H1 (cell line): Measurements from ENCODE around the gene OTUD4. TPM values are rescaled to one million over a fixed set of nuclear protein-coding genes. Genes with fewer than 3 reads are reported as not detected.

Source experiments
- CTCF ChIA-PET: fragments of 300-600 bp; sonication (Branson Sonifier 250); formaldehyde crosslinking; loops from one replicate; lab custom pipeline; 2021; ENCODE audit not compliant: partially characterized antibody; lab: Charles Lee
- POLR2A ChIA-PET: fragments of 300-600 bp; sonication (Branson Sonifier 250); formaldehyde crosslinking; loops from one replicate; lab custom pipeline; 2021; ENCODE audit warnings: inconsistent platforms; ENCODE audit not compliant: partially characterized antibody; lab: Charles Lee
- DNase-seq, 2 experiments: peaks; one replicate each; pipeline versions ENCODE4 v3.0.0 to v3.0.0-alpha.2; 2010 to 2022; ENCODE audit warnings: low spot score in 2 of 2, low read depth in 1 of 2, mixed read lengths in 1 of 2
- FAIRE-seq: peaks from 2 replicates; lab custom pipeline; 2011; peaks lifted over from hg19 to GRCh38; lab: Jason Lieb, UNC
- H2AFZ ChIP-seq: 2 replicates; pipeline ENCODE4 v1.8.1; 2012; ENCODE audit warnings: low read length, inconsistent platforms
- H2AK5ac ChIP-seq: 2 replicates; pipeline ENCODE4 v1.6.1; 2013; ENCODE audit warnings: low read depth, low read length
- H2BK120ac ChIP-seq: replicated peaks from 2 replicates; pipeline ENCODE3; 2013; ENCODE audit warnings: low read depth, low read length, inconsistent platforms
- H2BK12ac ChIP-seq: 2 replicates; pipeline ENCODE4 v1.6.1; 2013; ENCODE audit warnings: low read depth, low read length
- H2BK15ac ChIP-seq: 2 replicates; pipeline ENCODE4 v1.6.1; 2013; ENCODE audit warnings: low read length
- H2BK20ac ChIP-seq: 2 replicates; pipeline ENCODE4 v1.6.1; 2013; ENCODE audit warnings: low read length
- H2BK5ac ChIP-seq: 2 replicates; pipeline ENCODE4 v1.6.1; 2013; ENCODE audit warnings: low read depth, low read length
- H3K14ac ChIP-seq: 2 replicates; pipeline ENCODE4 v1.6.1; 2013; ENCODE audit warnings: inconsistent platforms; ENCODE audit not compliant: insufficient read length
- H3K18ac ChIP-seq: 2 replicates; pipeline ENCODE4 v1.6.1; 2013; ENCODE audit warnings: low read length; ENCODE audit errors: extremely low read depth
- H3K23ac ChIP-seq: 2 replicates; pipeline ENCODE4 v1.6.1; 2013; ENCODE audit warnings: inconsistent platforms; ENCODE audit not compliant: insufficient read length
- H3K23me2 ChIP-seq: 2 replicates; pipeline ENCODE4 v1.6.1; 2013; ENCODE audit warnings: low read depth, low read length
- H3K27ac ChIP-seq: 2 replicates; pipeline ENCODE4 v1.6.1; 2011; ENCODE audit warnings: low read depth, low read length, inconsistent platforms
- H3K27me3 ChIP-seq, 4 experiments: replicated peaks in 1 of 4; 1 replicate in 1 of 4; 2 replicates in 3 of 4; pipeline versions ENCODE4 v1.6.1 to v1.8.1; 2011 to 2013; ENCODE audit warnings: low read length in 3 of 4, mild to moderate bottlenecking in 3 of 4, inconsistent platforms in 2 of 4, mixed read lengths in 2 of 4, moderate library complexity in 1 of 4; ENCODE audit not compliant: control insufficient read depth in 3 of 4, insufficient read depth in 3 of 4; ENCODE audit errors: extremely low read depth in 1 of 4
- H3K36me3 ChIP-seq, 4 experiments: 2 replicates each; pipeline versions ENCODE4 v1.6.1 to v1.8.1; 2011 to 2013; ENCODE audit warnings: mild to moderate bottlenecking in 4 of 4, low read length in 3 of 4, moderate library complexity in 2 of 4, control low read depth in 1 of 4, inconsistent platforms in 1 of 4; ENCODE audit not compliant: insufficient read depth in 4 of 4, control insufficient read depth in 2 of 4
- H3K4ac ChIP-seq: replicated peaks from 2 replicates; pipeline ENCODE3; 2013; ENCODE audit warnings: low read length, low read depth, mixed read lengths, inconsistent platforms; ENCODE audit not compliant: insufficient read length
- H3K4me1 ChIP-seq, 4 experiments: replicated peaks in 1 of 4; 1 replicate in 1 of 4; 2 replicates in 3 of 4; pipeline versions ENCODE4 v1.6.1 to v1.8.1; 2011 to 2013; ENCODE audit warnings: low read length in 3 of 4, inconsistent platforms in 2 of 4, mixed read lengths in 1 of 4; ENCODE audit not compliant: insufficient read depth in 4 of 4, control insufficient read depth in 3 of 4
- H3K4me2 ChIP-seq, 2 experiments: 2 replicates each; pipeline versions ENCODE4 v1.6.1 to v1.8.1; 2011 to 2013; ENCODE audit warnings: low read depth in 2 of 2, low read length in 2 of 2, control low read depth in 1 of 2, inconsistent platforms in 1 of 2, mild to moderate bottlenecking in 1 of 2; ENCODE audit not compliant: insufficient read depth in 1 of 2
- H3K4me3 ChIP-seq, 4 experiments: fragments of 200-600, 300-600 bp in 1 of 4; sonication (generic), shearing (Covaris generic), sonication (Bioruptor Twin) in 1 of 4; 2 replicates each; pipeline versions ENCODE4 v1.5.1 to v1.8.1; 2011 to 2016; ENCODE audit warnings: low read length in 4 of 4, low read depth in 3 of 4, control low read depth in 2 of 4, inconsistent platforms in 2 of 4, mild to moderate bottlenecking in 2 of 4, mixed read lengths in 1 of 4, moderate library complexity in 1 of 4; ENCODE audit not compliant: insufficient read depth in 2 of 4; ENCODE audit errors: extremely low read depth in 1 of 4
- H3K56ac ChIP-seq: replicated peaks from 2 replicates; pipeline ENCODE3; 2013; ENCODE audit warnings: low read depth, mild to moderate bottlenecking, mixed read lengths, low read length, inconsistent platforms; ENCODE audit not compliant: insufficient read length
- H3K79me1 ChIP-seq: 2 replicates; pipeline ENCODE4 v1.6.1; 2013; ENCODE audit warnings: low read depth, low read length, control low read depth
- H3K79me2 ChIP-seq, 2 experiments: 2 replicates each; pipeline versions ENCODE4 v1.6.1 to v1.8.1; 2012 to 2013; ENCODE audit warnings: low read length in 2 of 2, mild to moderate bottlenecking in 2 of 2, inconsistent platforms in 1 of 2; ENCODE audit not compliant: insufficient read depth in 2 of 2, control insufficient read depth in 1 of 2
- H3K9ac ChIP-seq, 4 experiments: replicated peaks in 1 of 4; 1 replicate in 1 of 4; 2 replicates in 3 of 4; pipeline versions ENCODE4 v1.6.1 to v1.8.1; 2011 to 2013; ENCODE audit warnings: low read depth in 3 of 4, low read length in 3 of 4, control low read depth in 2 of 4, mild to moderate bottlenecking in 2 of 4, moderate library complexity in 2 of 4, inconsistent platforms in 1 of 4; ENCODE audit errors: extremely low read depth in 1 of 4
- H3K9me3 ChIP-seq, 2 experiments: 2 replicates each; pipeline versions ENCODE4 v1.6.1 to v1.8.1; 2012 to 2013; ENCODE audit warnings: mild to moderate bottlenecking in 2 of 2, moderate library complexity in 2 of 2, control low read depth in 1 of 2, inconsistent platforms in 1 of 2, low read depth in 1 of 2, low read length in 1 of 2, mixed read lengths in 1 of 2; ENCODE audit not compliant: insufficient read depth in 2 of 2
- H4K20me1 ChIP-seq, 2 experiments: replicated peaks in 1 of 2; 2 replicates each; pipeline versions ENCODE3 to v1.8.1; 2011 to 2013; ENCODE audit warnings: inconsistent platforms in 2 of 2, low read length in 2 of 2, mild to moderate bottlenecking in 1 of 2; ENCODE audit not compliant: insufficient read depth in 2 of 2, control insufficient read depth in 1 of 2
- H4K5ac ChIP-seq: 2 replicates; pipeline ENCODE4 v1.6.1; 2013; ENCODE audit warnings: low read length, low read depth, mixed read lengths, inconsistent platforms; ENCODE audit not compliant: insufficient read length
- H4K8ac ChIP-seq: 2 replicates; pipeline ENCODE4 v1.8.0; 2013; ENCODE audit warnings: mild to moderate bottlenecking, moderate library complexity, low read length, inconsistent platforms; ENCODE audit not compliant: insufficient read depth; ENCODE audit errors: extremely low read depth
- H4K91ac ChIP-seq: replicated peaks from 2 replicates; pipeline ENCODE3; 2013; ENCODE audit warnings: low read length, mixed read lengths, inconsistent platforms; ENCODE audit not compliant: insufficient read length
- CHD1 ChIP-seq: IDR thresholded peaks from 2 replicates; pipeline ENCODE4 v1.6.1; 2012; ENCODE audit warnings: low read depth, low read length, improper control_type of control experiment
- KDM1A ChIP-seq: fragments of 200-600, 300-600 bp; sonication (generic); IDR thresholded peaks from 2 replicates; pipeline ENCODE4 v1.7.1; 2016; ENCODE audit warnings: mild to moderate bottlenecking, low read length, borderline replicate concordance
- POLR2A ChIP-seq, 2 experiments: IDR thresholded peaks; 1 replicate in 1 of 2; 2 replicates in 1 of 2; pipeline ENCODE4 v1.6.1; 2011; ENCODE audit warnings: low read depth in 2 of 2, low read length in 2 of 2, mild to moderate bottlenecking in 2 of 2; ENCODE audit errors: control extremely low read depth in 1 of 2
- TEAD4 ChIP-seq: IDR thresholded peaks from 2 replicates; pipeline ENCODE4 v1.6.1; 2012; ENCODE audit warnings: low read depth, low read length, inconsistent platforms, mixed read lengths
- WGBS, 2 experiments: shearing (Covaris generic) in 1 of 2; methylation state at CpG; one replicate each; pipeline versions ENCODE4 v1.1.6 to v1.1.7; 2013 to 2015; ENCODE audit warnings: low lambda C conversion rate in 2 of 2, mixed read lengths in 2 of 2, inconsistent platforms in 1 of 2, low coverage in 1 of 2, missing lambda C conversion rate in 1 of 2; ENCODE audit not compliant: insufficient replicate concordance in 2 of 2, insufficient coverage in 1 of 2, insufficient read length in 1 of 2; ENCODE audit errors: extremely low coverage in 1 of 2, missing lambda C conversion rate in 1 of 2; 5-methylcytosine and 5-hydroxymethylcytosine counted together
- long read RNA-seq, 2 experiments: library from RNA in 1 of 2; library from capped mRNA in 1 of 2; stranded (forward); transcript quantifications; one replicate each; pipeline ENCODE4 v2.0.0, GENCODE V29; 2021; ENCODE audit warnings: inconsistent platforms in 1 of 2
- polyA minus RNA-seq, 3 experiments: library from RNA; depleted of rRNA, polyadenylated mRNA; stranded (reverse); fragments of >200 nt; gene quantifications; 1 replicate in 2 of 3; 2 replicates in 1 of 3; pipeline ENCODE4 v1.2.3, GENCODE V29; 2011
- polyA plus RNA-seq, 7 experiments: library from polyadenylated mRNA; depleted of rRNA in 3 of 7; stranded (reverse) in 5 of 7; unstranded in 2 of 7; fragments of >200 nt in 5 of 7; fragments of 200-250 nt in 2 of 7; gene quantifications; 1 replicate in 5 of 7; 2 replicates in 1 of 7; 4 replicates in 1 of 7; pipeline versions ENCODE4 v1.2.1 to v1.2.3, GENCODE V29; 2011 to 2013; ENCODE audit warnings: missing spikeins in 2 of 7, mixed read lengths in 2 of 7
- total RNA-seq: library from RNA; stranded (reverse); fragmentation: NEBNext Ultra II Directional; extraction: Animal tissue kit (Norgen Biotek cat#: 25700); gene quantifications from 2 replicates; pipeline ENCODE4 v1.2.1, GENCODE V29; 2021

OTUD4 gene, protein sequence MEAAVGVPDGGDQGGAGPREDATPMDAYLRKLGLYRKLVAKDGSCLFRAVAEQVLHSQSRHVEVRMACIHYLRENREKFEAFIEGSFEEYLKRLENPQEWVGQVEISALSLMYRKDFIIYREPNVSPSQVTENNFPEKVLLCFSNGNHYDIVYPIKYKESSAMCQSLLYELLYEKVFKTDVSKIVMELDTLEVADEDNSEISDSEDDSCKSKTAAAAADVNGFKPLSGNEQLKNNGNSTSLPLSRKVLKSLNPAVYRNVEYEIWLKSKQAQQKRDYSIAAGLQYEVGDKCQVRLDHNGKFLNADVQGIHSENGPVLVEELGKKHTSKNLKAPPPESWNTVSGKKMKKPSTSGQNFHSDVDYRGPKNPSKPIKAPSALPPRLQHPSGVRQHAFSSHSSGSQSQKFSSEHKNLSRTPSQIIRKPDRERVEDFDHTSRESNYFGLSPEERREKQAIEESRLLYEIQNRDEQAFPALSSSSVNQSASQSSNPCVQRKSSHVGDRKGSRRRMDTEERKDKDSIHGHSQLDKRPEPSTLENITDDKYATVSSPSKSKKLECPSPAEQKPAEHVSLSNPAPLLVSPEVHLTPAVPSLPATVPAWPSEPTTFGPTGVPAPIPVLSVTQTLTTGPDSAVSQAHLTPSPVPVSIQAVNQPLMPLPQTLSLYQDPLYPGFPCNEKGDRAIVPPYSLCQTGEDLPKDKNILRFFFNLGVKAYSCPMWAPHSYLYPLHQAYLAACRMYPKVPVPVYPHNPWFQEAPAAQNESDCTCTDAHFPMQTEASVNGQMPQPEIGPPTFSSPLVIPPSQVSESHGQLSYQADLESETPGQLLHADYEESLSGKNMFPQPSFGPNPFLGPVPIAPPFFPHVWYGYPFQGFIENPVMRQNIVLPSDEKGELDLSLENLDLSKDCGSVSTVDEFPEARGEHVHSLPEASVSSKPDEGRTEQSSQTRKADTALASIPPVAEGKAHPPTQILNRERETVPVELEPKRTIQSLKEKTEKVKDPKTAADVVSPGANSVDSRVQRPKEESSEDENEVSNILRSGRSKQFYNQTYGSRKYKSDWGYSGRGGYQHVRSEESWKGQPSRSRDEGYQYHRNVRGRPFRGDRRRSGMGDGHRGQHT
- total RNA-seq, result 50.0 and 57.0 TPM in 2 replicates
- 12.0 and 17.4 TPM in 2 replicates for polyA plus RNA-seq (2011; rRNA removed)
- polyA plus RNA-seq (2011; cell fraction: cytosol; rRNA removed), result 17.5 TPM
- 13.1 TPM for polyA plus RNA-seq (2011; cell fraction: nucleus; rRNA removed)
- 10.7 to 20.6 TPM (median 14.4 TPM) in 4 replicates for polyA plus RNA-seq (2012, experiment 1 of 2)
- polyA plus RNA-seq (2012, experiment 2 of 2), result 1.2 TPM
- polyA plus RNA-seq (2013, experiment 1 of 2), result 22.4 TPM
- polyA plus RNA-seq (2013, experiment 2 of 2), result 21.1 TPM
- 49.9 and 52.6 TPM in 2 replicates for polyA minus RNA-seq (2011; rRNA and poly(A)+ RNA removed)
- polyA minus RNA-seq (2011; cell fraction: cytosol; rRNA and poly(A)+ RNA removed), result 26.8 TPM
- polyA minus RNA-seq (2011; cell fraction: nucleus; rRNA and poly(A)+ RNA removed), result 48.6 TPM
- long read RNA-seq, experiment 1, partial matches to known transcripts, result 1 of 36 reads
- long read RNA-seq, experiment 1, other reads (novel, unspliced or antisense), result 35 of 36 reads
- long read RNA-seq, experiment 2, partial matches to known transcripts, result 0 of 1 reads
- long read RNA-seq, experiment 2, other reads (novel, unspliced or antisense), result 1 of 1 reads

- Histone ChIP-seq H3K23me2 (peaks cover 12% of the 10 kb centered on the region), H2AFZ (peak within 1 kb of the TSS; percentile 96), H3K4me3 (peak within 1 kb of the TSS; percentile 67 to 88 (median 81)), H3K4me1 (peaks cover 0 to 3% (median 1%) of the 10 kb centered on the region in 4 experiments; a peak in 4 of 7 replicates), H2BK15ac (no peak within 1 kb of the TSS), H3K4ac (no peak within 1 kb of the TSS), H2AK5ac (no peak within 1 kb of the TSS), H4K20me1 (peaks cover 2 to 7% of the 10 kb centered on the region in 2 experiments), H3K18ac (no peak within 1 kb of the TSS; the same call in none of the 2 replicates), H3K27ac (peak within 1 kb of the TSS; percentile 68), H2BK120ac (no peak within 1 kb of the TSS), H3K79me2 (peaks cover 13 to 40% of the 10 kb centered on the region in 2 experiments), H3K9me3 (no peaks in the 10 kb centered on the region), H2BK5ac (no peak within 1 kb of the TSS), H2BK20ac (no peak within 1 kb of the TSS), H3K14ac (no peak within 1 kb of the TSS), H4K5ac (peak within 1 kb of the TSS; percentile 70), H4K91ac (no peak within 1 kb of the TSS), H3K9ac (peak within 1 kb of the TSS; percentile 67 to 92 (median 78)), H2BK12ac (no peak within 1 kb of the TSS), H3K56ac (peak within 1 kb of the TSS; percentile 18), H3K27me3 (no peaks in the 10 kb centered on the region), H3K36me3 (no peaks in the 10 kb centered on the region), H3K79me1 (no peaks in the 10 kb centered on the region), H4K8ac (peak within 1 kb of the TSS; percentile 93), H3K23ac (no peak within 1 kb of the TSS), H3K4me2 (peak within 1 kb of the TSS; percentile 97 to 99)
- FAIRE-seq (no peak), DNase-seq (peak; percentile 82 to 90)
- ChIA-PET POLR2A (interaction anchor here (1.2 kb wide), 1 partner anchor 82 kb away, joined by 4 read pairs; the partner anchor contains the start of genes ABCE1 and ANAPC10), CTCF (interaction anchor here (0.7 to 1.0 kb wide), 3 partner anchors 12 to 49 kb away, joined by 3 to 4 read pairs (median 3); no protein-coding TSS in a partner anchor)
- 1% methylated on average over 60 of the region's 94 CpGs; no CpG with 5 or more reads in 1 of the 2 experiments for WGBS, 2 experiments
- 0 out of 2 replicates have a peak, but pooled peaks have one; percentile 1 for TF ChIP-seq TEAD4
- TF ChIP-seq KDM1A, result no peak
- no peak for TF ChIP-seq CHD1
- TF ChIP-seq POLR2A (IDR thresholded peaks at IDR 0.05; ENCODE audit: control extremely low read depth in 1 of 2, low read depth in 2 of 2, low read length in 2 of 2), result peak in 1 of 2 experiments; percentile 71; a peak in 1 of 3 replicates
Measured at GRCh38 chr4:145180298-145181090, at the start of gene OTUD4. Gene OTUD4, minus strand, starts transcription at chr4:145180589. Its CDS starts 616 bp downstream, at chr4:145179973.
